Cortex of kidney (tissue), 1 donor: ENCODE measurements around the gene CDC37L1.
A peak's percentile ranks its signal among the peaks of the same experiment; 100 is the strongest.

ENCODE experiments used
- DNase-seq: peaks from one replicate; lab custom pipeline; 2025; lab: John Stamatoyannopoulos, UW

CDC37L1 gene

GRCh38 chr9:4714266-4715016 lies 35.1 kb downstream of the CDC37L1 start:
- DNase-seq: no peak

- DNase-seq: no peak
Observed at GRCh38 chr9:4716163-4716562, 36.8 kb downstream of the CDC37L1 start.

- no peak for DNase-seq
Observed at GRCh38 chr9:4717815-4718214, 38.4 kb downstream of the CDC37L1 start.

GRCh38 chr9:4718911-4719310 lies 39.5 kb downstream of the CDC37L1 start:
- no peak for DNase-seq

GRCh38 chr9:4721736-4722135 lies 42.4 kb downstream of the CDC37L1 start:
- DNase-seq: no peak

- no peak for DNase-seq
Observed at GRCh38 chr9:4725706-4726442, 46.5 kb downstream of the CDC37L1 start.

GRCh38 chr9:4727593-4727992 lies 48.2 kb downstream of the CDC37L1 start:
- DNase-seq: no peak

- no peak for DNase-seq
Observed at GRCh38 chr9:4732890-4733289, 53.5 kb downstream of the CDC37L1 start.

- DNase-seq: no peak
Observed at GRCh38 chr9:4734150-4734549, 54.8 kb downstream of the CDC37L1 start.

- no peak for DNase-seq
Observed at GRCh38 chr9:4738866-4739586, 59.7 kb downstream of the CDC37L1 start.

- no peak for DNase-seq
Observed at GRCh38 chr9:4739587-4740387, 60.4 kb downstream of the CDC37L1 start.

GRCh38 chr9:4740388-4740637 lies 60.9 kb downstream of the CDC37L1 start:
- DNase-seq: no peak

GRCh38 chr9:4740638-4741364 lies 61.4 kb downstream of the CDC37L1 start, which contains the start of gene AK3:
TSS of gene AK3 (minus strand) at chr9:4741202. CDS start at chr9:4741087, 115 bp downstream.
- peak; percentile 56 for DNase-seq

- no peak for DNase-seq
Observed at GRCh38 chr9:4741365-4742089, 62.2 kb downstream of the CDC37L1 start.

GRCh38 chr9:4742246-4742645 lies 62.9 kb downstream of the CDC37L1 start:
- no peak for DNase-seq

GRCh38 chr9:4743131-4743875 lies 63.9 kb downstream of the CDC37L1 start:
- no peak for DNase-seq

- DNase-seq: no peak
Observed at GRCh38 chr9:4746278-4747030, 67.1 kb downstream of the CDC37L1 start.

GRCh38 chr9:4748612-4749011 lies 69.2 kb downstream of the CDC37L1 start:
- DNase-seq: no peak

- no peak for DNase-seq
Observed at GRCh38 chr9:4750023-4750673, 70.8 kb downstream of the CDC37L1 start.
